D721Med (cell line): Measurements from ENCODE around the gene TNNI3K.

Source experiments
- DNase-seq: peaks from one replicate; pipeline ENCODE4 v3.0.0; 2011; ENCODE audit warnings: low spot score; ENCODE audit not compliant: insufficient read length
- FAIRE-seq: peaks from 2 replicates; lab custom pipeline; 2011; peaks lifted over from hg19 to GRCh38; lab: Jason Lieb, UNC
- CTCF ChIP-seq: IDR thresholded peaks from 2 replicates; pipeline ENCODE4 v1.5.1; 2012; ENCODE audit warnings: mild to moderate bottlenecking, control low read depth; ENCODE audit not compliant: insufficient read depth; ENCODE audit errors: missing control alignments

TNNI3K gene

DNA sequence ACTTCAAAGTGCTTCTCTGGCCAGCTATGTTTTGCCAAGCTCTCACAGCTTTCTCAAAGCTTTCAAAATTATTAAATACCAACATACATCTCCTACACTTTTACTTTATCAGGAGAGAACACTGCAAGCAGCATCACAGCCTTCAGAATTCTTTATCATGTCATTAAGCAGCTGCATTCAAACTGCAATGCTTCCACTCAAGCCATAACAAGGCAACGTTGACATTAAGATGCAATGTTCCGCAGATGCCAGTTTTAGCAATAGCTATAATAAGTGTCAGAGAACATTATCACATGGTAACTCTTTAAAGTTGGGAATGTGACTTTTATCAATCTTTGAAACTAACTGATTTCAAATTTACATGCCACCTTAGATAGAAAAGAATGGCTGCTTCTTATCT lies 185.3 kb downstream of the TNNI3K start:
- FAIRE-seq (no peak), DNase-seq (no peak)
- TF ChIP-seq CTCF = no peak

GRCh38 chr1:74422421-74423292 lies 187.5 kb downstream of the TNNI3K start:
- TF ChIP-seq CTCF = no peak
- peak; percentile 35 for FAIRE-seq
- DNase-seq = no peak

DNA sequence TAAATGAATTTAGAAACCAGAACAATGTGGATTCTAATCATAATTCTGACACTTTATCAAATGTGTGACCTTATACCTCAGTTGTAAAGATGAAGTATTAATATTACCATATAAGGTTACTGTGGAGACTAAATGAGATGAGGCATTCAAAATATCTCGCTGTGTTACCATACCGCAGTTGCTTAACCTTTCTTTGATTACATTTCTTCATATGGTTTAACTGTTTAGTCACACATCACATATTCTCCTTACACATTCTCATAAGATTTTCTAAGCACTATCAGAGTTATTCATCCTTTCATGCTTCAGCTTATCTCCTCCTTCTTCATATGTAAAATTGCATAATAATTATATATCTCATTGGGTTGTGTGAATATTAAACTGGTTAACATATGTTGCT lies 188.3 kb downstream of the TNNI3K start:
- FAIRE-seq (no peak), DNase-seq (no peak)
- TF ChIP-seq CTCF = no peak

DNA sequence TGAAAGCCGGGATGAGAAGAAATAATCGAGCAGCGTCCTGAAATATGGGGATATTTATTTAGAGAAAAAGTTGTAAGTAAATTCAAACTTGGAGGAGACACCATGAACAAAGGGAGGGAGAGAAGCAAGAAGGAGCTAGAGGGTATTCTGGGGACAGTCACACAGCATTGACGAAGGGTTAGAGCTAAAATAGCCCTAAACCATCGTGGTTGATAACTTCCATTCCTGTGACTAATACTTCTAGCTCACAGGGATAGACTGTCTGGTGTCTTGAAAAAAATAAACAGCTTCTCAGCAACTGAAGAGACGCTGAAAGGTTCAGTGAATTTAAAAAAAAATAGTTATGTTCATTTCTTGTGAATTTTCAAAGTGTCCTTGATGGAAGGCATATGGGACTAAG lies 190.5 kb downstream of the TNNI3K start:
- no peak for DNase-seq
- FAIRE-seq = no peak
- no peak for TF ChIP-seq CTCF

GRCh38 chr1:74426208-74426937 lies 191.2 kb downstream of the TNNI3K start:
- TF ChIP-seq CTCF = no peak
- DNase-seq (no peak), FAIRE-seq (peak; percentile 35)

DNA sequence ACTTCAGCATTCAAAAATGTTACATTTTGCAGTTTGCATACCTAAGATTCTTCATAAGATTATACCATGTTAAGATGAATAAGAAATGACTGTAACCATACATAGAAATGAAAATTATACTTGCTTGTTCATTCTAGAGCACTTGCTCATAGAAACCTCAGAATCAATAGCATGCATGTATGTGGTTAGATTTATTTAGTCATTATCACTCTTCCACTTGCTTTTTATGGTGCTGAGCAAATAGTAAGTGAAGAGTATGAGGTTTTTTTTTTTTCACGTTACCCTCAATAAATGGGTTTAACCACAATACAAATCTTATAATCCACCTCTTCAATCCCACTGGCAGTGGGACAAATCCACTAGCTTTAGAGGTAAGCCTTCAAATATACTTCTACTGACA lies 192.5 kb downstream of the TNNI3K start:
- no peak for TF ChIP-seq CTCF
- DNase-seq (no peak), FAIRE-seq (peak; percentile 35)
